Endothelial cell of umbilical vein (primary cell): Measurements from ENCODE around the gene P2RY6. TPM values are rescaled to one million over a fixed set of nuclear protein-coding genes. Genes with fewer than 3 reads are reported as not detected.

Experiments used
- BruUV-seq: library from RNA; stranded (reverse); fragments of 400-500 nt; replicated peaks from 2 replicates; lab custom pipeline; 2021; lab: Mats Ljungman, UMichigan
- CTCF ChIA-PET: fragments of 300-600, 350-600 bp; sonication (Branson Sonifier 250); formaldehyde crosslinking; loops from one replicate; lab custom pipeline; 2021; ENCODE audit warnings: antibody characterized with exemption, inconsistent platforms; lab: Charles Lee
- POLR2A ChIA-PET: fragments of 300-600, 350-600 bp; sonication (Branson Sonifier 250); formaldehyde crosslinking; loops from one replicate; lab custom pipeline; 2021; ENCODE audit warnings: antibody characterized with exemption, inconsistent platforms; lab: Charles Lee
- DNase-seq: peaks from one replicate; pipeline ENCODE4 v3.0.0-alpha.2; 2011; ENCODE audit warnings: low read depth, low spot score
- FAIRE-seq: peaks from 2 replicates; lab custom pipeline; 2011; peaks lifted over from hg19 to GRCh38; lab: Jason Lieb, UNC
- H2AFZ ChIP-seq: 2 replicates; pipeline ENCODE4 v1.6.0; 2012; ENCODE audit warnings: low read depth, low read length, control low read depth, inconsistent platforms
- H3K27ac ChIP-seq: 2 replicates; pipeline ENCODE4 v1.5.1; 2011; ENCODE audit warnings: low read depth, mild to moderate bottlenecking, control low read depth, low read length, moderate library complexity; ENCODE audit not compliant: insufficient read depth
- H3K27me3 ChIP-seq, 2 experiments: 2 replicates each; pipeline versions ENCODE4 v1.6.0 to v1.6.1; 2011; ENCODE audit warnings: low read length in 2 of 2, mixed read lengths in 1 of 2; ENCODE audit not compliant: control insufficient read depth in 2 of 2, insufficient read depth in 2 of 2
- H3K36me3 ChIP-seq, 2 experiments: 2 replicates in 1 of 2; 3 replicates in 1 of 2; pipeline ENCODE4 v1.5.1; 2011; ENCODE audit warnings: low read length in 2 of 2, mild to moderate bottlenecking in 1 of 2, moderate library complexity in 1 of 2; ENCODE audit not compliant: control insufficient read depth in 2 of 2, insufficient read depth in 2 of 2; ENCODE audit errors: extremely low read depth in 1 of 2
- H3K4me1 ChIP-seq: 3 replicates; pipeline ENCODE4 v1.5.1; 2011; ENCODE audit warnings: mild to moderate bottlenecking, low read length; ENCODE audit not compliant: control insufficient read depth, insufficient read depth; ENCODE audit errors: extremely low read depth
- H3K4me2 ChIP-seq: 2 replicates; pipeline ENCODE4 v1.6.1; 2011; ENCODE audit warnings: low read length, control low read depth, mixed read lengths; ENCODE audit not compliant: insufficient read depth
- H3K4me3 ChIP-seq, 3 experiments: fragments of 200-600 bp in 1 of 3; sonication (generic), shearing (Covaris generic) in 1 of 3; replicated peaks in 1 of 3; 2 replicates each; pipeline ENCODE4 v1.5.1; 2011 to 2016; ENCODE audit warnings: control low read depth in 3 of 3, low read length in 3 of 3, mild to moderate bottlenecking in 2 of 3, inconsistent platforms in 1 of 3, low read depth in 1 of 3, moderate library complexity in 1 of 3; ENCODE audit not compliant: insufficient read depth in 1 of 3
- H3K79me2 ChIP-seq: 2 replicates; pipeline ENCODE4 v1.6.0; 2012; ENCODE audit warnings: low read length, inconsistent platforms; ENCODE audit not compliant: control insufficient read depth, insufficient read depth
- H3K9ac ChIP-seq: replicated peaks from 2 replicates; pipeline ENCODE3; 2011; ENCODE audit warnings: low read length, control low read depth; ENCODE audit not compliant: insufficient read depth; ENCODE audit errors: extremely low read depth
- H3K9me1 ChIP-seq: replicated peaks from 3 replicates; pipeline ENCODE4 v1.6.0; 2011; ENCODE audit warnings: mild to moderate bottlenecking, low read length; ENCODE audit not compliant: control insufficient read depth, insufficient read depth; ENCODE audit errors: extremely low read depth
- H3K9me3 ChIP-seq: replicated peaks from 2 replicates; pipeline ENCODE4 v1.5.1; 2012; ENCODE audit warnings: low read length, inconsistent platforms; ENCODE audit not compliant: control insufficient read depth, insufficient read depth
- H4K20me1 ChIP-seq: replicated peaks from 2 replicates; pipeline ENCODE3; 2011; ENCODE audit warnings: mild to moderate bottlenecking, low read length; ENCODE audit not compliant: control insufficient read depth, insufficient read depth; ENCODE audit errors: extremely low read depth
- EZH2 ChIP-seq: IDR thresholded peaks from 2 replicates; pipeline ENCODE4 v1.6.1; 2012; ENCODE audit warnings: borderline replicate concordance, low read depth, mild to moderate bottlenecking, moderate library complexity, low read length, inconsistent platforms; ENCODE audit not compliant: severe bottlenecking
- FOS ChIP-seq: IDR thresholded peaks from 2 replicates; pipeline ENCODE4 v1.6.1; 2011; ENCODE audit warnings: mild to moderate bottlenecking, low read length, moderate library complexity, borderline replicate concordance; ENCODE audit not compliant: insufficient read depth
- GATA2 ChIP-seq: IDR thresholded peaks from 2 replicates; pipeline ENCODE4 v1.7.0; 2011; ENCODE audit warnings: low read depth, mild to moderate bottlenecking, moderate library complexity, mixed read lengths, low read length; ENCODE audit not compliant: insufficient read length, insufficient read depth
- JUN ChIP-seq: IDR thresholded peaks from 2 replicates; pipeline ENCODE4 v1.6.1; 2011; ENCODE audit warnings: borderline replicate concordance, low read depth; ENCODE audit not compliant: insufficient read length, insufficient read depth
- MYC ChIP-seq: IDR thresholded peaks from one replicate; pipeline ENCODE4 v1.6.1; 2011; ENCODE audit warnings: mild to moderate bottlenecking, low read depth, low read length
- POLR2A ChIP-seq: IDR thresholded peaks from 2 replicates; pipeline ENCODE4 v1.6.1; 2012; ENCODE audit warnings: low read depth, mild to moderate bottlenecking, control low read depth, low read length
- POLR2AphosphoS5 ChIP-seq: IDR thresholded peaks from 2 replicates; pipeline ENCODE4 v1.6.1; 2012; ENCODE audit warnings: low read depth, mild to moderate bottlenecking, control low read depth, low read length, moderate library complexity; ENCODE audit not compliant: insufficient read depth
- dilution Hi-C: fragments of 300-500 bp; cut with MboI; formaldehyde crosslinking; loops from one replicate; pipeline ENCODE4 v1.15.0; 2019; ENCODE audit warnings: low sequenced_read_pairs; ENCODE audit not compliant: extremely low pct_ligation_motif_present
- intact Hi-C: fragments of 100-400 bp; cut with micrococcal nuclease; formaldehyde crosslinking; loops from one replicate; pipeline ENCODE4 v1.10.0; 2022
- polyA plus RNA-seq, 4 experiments: library from polyadenylated mRNA; depleted of rRNA in 3 of 4; stranded (reverse) in 3 of 4; unstranded in 1 of 4; fragments of >200 nt; gene quantifications; 2 replicates each; pipeline versions ENCODE4 v1.2.1 to v1.2.3, GENCODE V29; 2011 to 2012; ENCODE audit warnings: missing spikeins in 1 of 4
- total RNA-seq: library from RNA; stranded (reverse); gene quantifications from 2 replicates; pipeline ENCODE4 v1.2.3, GENCODE V29; 2021
- TF ChIP-seq, protein P1 (sequence below): IDR thresholded peaks from 2 replicates; pipeline ENCODE4 v1.6.1; 2011; ENCODE audit not compliant: insufficient read depth, insufficient read length
- TF ChIP-seq, protein P2 (sequence below), 2 donors: IDR thresholded peaks; 1 replicate in 1 of 2; 2 replicates in 1 of 2; pipeline ENCODE4 v1.5.1; 2011; ENCODE audit warnings: low read length in 2 of 2, mild to moderate bottlenecking in 2 of 2, moderate library complexity in 2 of 2, control low read depth in 1 of 2, inconsistent platforms in 1 of 2, low read depth in 1 of 2; ENCODE audit not compliant: insufficient read depth in 1 of 2; ENCODE audit errors: extremely low read depth in 1 of 2

P2RY6 gene
- total and polyA plus RNA-seq, 2 donors (not counting 3 experiments of a cell fraction or from before 2014, with no cell fraction given) = 0.47 TPM; not detected in 1

DNA sequence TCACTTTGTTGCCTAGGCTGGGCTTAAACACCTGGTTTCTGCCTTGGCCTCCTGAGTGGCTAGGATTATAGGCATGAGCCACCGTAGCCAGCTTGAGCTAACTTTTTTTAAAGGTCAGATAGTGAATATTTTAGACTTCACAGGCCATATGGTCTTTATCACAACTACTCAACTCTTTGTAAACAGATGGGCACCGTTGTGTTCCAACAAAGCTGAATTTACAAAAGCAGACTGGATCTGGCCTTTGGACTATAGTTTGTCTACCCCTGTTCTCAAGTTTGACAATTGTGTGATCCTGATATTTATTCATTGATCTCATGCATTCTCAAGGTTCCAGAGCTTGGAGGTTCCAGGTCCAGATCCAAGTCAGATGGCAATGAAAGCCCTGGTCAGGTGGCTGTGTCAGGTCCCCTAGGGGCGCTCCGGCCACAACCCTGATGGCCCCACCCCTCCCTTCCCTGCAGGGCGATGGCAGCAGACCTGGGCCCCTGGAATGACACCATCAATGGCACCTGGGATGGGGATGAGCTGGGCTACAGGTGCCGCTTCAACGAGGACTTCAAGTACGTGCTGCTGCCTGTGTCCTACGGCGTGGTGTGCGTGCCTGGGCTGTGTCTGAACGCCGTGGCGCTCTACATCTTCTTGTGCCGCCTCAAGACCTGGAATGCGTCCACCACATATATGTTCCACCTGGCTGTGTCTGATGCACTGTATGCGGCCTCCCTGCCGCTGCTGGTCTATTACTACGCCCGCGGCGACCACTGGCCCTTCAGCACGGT lies 38.3 kb upstream of the P2RY6 start:
- no peak overlapping the region for H3K4me3 ChIP-seq
- H3K4me2 ChIP-seq = no peak overlapping the region
- H3K9ac ChIP-seq = no peak overlapping the region
- CTCF ChIA-PET = interaction anchor here (0.6 to 1.7 kb wide), 12 partner anchors 9 to 508 kb away, joined by 3 to 8 read pairs (median 4); partner anchors contain the start of gene P2RY2
- dilution Hi-C loops = no loop called here
- no peak overlapping the region for H3K27ac ChIP-seq
- H3K4me1 ChIP-seq = peaks cover 7% of the 10 kb centered on the region
- POLR2A ChIA-PET = interaction anchor here (0.5 kb wide), 1 partner anchor 73 kb away, joined by 4 read pairs; no protein-coding TSS in a partner anchor
- no peaks in the 10 kb centered on the region for H3K9me1 ChIP-seq
- H3K9me3 ChIP-seq = no peaks in the 10 kb centered on the region
- FAIRE-seq (no peak), DNase-seq (no peak)
- H2AFZ ChIP-seq = no peak overlapping the region
- no peaks in the 10 kb centered on the region for H4K20me1 ChIP-seq
- H3K79me2 ChIP-seq = no peaks in the 10 kb centered on the region
- no TSS peak for BruUV-seq
- H3K27me3 ChIP-seq = no peaks in the 10 kb centered on the region
- no peak for TF ChIP-seq MYC
- TF ChIP-seq GATA2 = no peak
- TF ChIP-seq, protein P1, sequence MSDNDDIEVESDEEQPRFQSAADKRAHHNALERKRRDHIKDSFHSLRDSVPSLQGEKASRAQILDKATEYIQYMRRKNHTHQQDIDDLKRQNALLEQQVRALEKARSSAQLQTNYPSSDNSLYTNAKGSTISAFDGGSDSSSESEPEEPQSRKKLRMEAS = no peak
- no peak for TF ChIP-seq POLR2AphosphoS5
- no peak for TF ChIP-seq EZH2
- no peak for TF ChIP-seq FOS
- TF ChIP-seq POLR2A = no peak
- TF ChIP-seq, protein P2, sequence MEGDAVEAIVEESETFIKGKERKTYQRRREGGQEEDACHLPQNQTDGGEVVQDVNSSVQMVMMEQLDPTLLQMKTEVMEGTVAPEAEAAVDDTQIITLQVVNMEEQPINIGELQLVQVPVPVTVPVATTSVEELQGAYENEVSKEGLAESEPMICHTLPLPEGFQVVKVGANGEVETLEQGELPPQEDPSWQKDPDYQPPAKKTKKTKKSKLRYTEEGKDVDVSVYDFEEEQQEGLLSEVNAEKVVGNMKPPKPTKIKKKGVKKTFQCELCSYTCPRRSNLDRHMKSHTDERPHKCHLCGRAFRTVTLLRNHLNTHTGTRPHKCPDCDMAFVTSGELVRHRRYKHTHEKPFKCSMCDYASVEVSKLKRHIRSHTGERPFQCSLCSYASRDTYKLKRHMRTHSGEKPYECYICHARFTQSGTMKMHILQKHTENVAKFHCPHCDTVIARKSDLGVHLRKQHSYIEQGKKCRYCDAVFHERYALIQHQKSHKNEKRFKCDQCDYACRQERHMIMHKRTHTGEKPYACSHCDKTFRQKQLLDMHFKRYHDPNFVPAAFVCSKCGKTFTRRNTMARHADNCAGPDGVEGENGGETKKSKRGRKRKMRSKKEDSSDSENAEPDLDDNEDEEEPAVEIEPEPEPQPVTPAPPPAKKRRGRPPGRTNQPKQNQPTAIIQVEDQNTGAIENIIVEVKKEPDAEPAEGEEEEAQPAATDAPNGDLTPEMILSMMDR (IDR thresholded peaks at IDR 0.05; ENCODE audit: extremely low read depth in 1 of 2, insufficient read depth in 1 of 2, low read depth in 1 of 2, low read length in 2 of 2) = no peak
- TF ChIP-seq JUN = no peak
- no peaks in the 10 kb centered on the region for H3K36me3 ChIP-seq
- intact Hi-C loops = no loop called here
